Mucosa of gallbladder (tissue), 1 donor: ENCODE data around the gene KMT2B. TPM values are rescaled to one million over a fixed set of nuclear protein-coding genes. Genes with fewer than 3 reads are reported as not detected.
"Not testable (repeated sequence)": the region's sequence is repeated elsewhere in the genome, so short reads cannot be mapped to it uniquely, and the experiment has no call there.

ENCODE experiments used
- DNase-seq: peaks from one replicate; pipeline ENCODE4 v3.0.0-alpha.2; 2020; ENCODE audit warnings: low spot score
- total RNA-seq: library from RNA; stranded (reverse); gene quantifications from one replicate; pipeline ENCODE4 v1.2.1, GENCODE V29; 2021
- donor health status: DM: no; HTN: no; CAD: no.

Gene KMT2B
- total RNA-seq, 1 donor from 2014 or later = 45.1 TPM

- DNase-seq = peak; percentile 65
These were observed 38.8 kb downstream of the KMT2B start, which contains the start of gene HSPB6 for GRCh38 chr19:35756377-35757230. HSPB6 (minus strand) TSS chr19:35757029; CDS start chr19:35757008, 21 bp downstream.

- DNase-seq = peak; percentile 91
These were observed 39.5 kb downstream of the KMT2B start for GRCh38 chr19:35757231-35757748.

- peak; percentile 99 for DNase-seq
These were observed 40.2 kb downstream of the KMT2B start, which contains the start of gene PROSER3 for GRCh38 chr19:35757749-35758608. PROSER3 (plus strand) TSS chr19:35758176; CDS start chr19:35758216, 40 bp downstream.

- DNase-seq = no peak
These were observed 41.9 kb downstream of the KMT2B start for GRCh38 chr19:35759697-35760096.

GRCh38 chr19:35760711-35761349 is 43.0 kb downstream of the KMT2B start:
- DNase-seq = no peak

GRCh38 chr19:35764432-35765315 is 46.9 kb downstream of the KMT2B start:
- no peak for DNase-seq

- DNase-seq = no peak
These were observed 48.8 kb downstream of the KMT2B start for GRCh38 chr19:35766571-35767104.

- DNase-seq = no peak
These were observed 49.7 kb downstream of the KMT2B start for GRCh38 chr19:35767288-35768081.

GRCh38 chr19:35768082-35768421 is 50.2 kb downstream of the KMT2B start:
- no peak for DNase-seq

GRCh38 chr19:35772362-35772761 is 54.6 kb downstream of the KMT2B start:
- not testable (repeated sequence) for DNase-seq

GRCh38 chr19:35773020-35773806 is 55.4 kb downstream of the KMT2B start:
- no peak for DNase-seq

GRCh38 chr19:35774274-35775045 is 56.7 kb downstream of the KMT2B start:
- DNase-seq = no peak

GRCh38 chr19:35775046-35775297 is 57.2 kb downstream of the KMT2B start:
- no peak for DNase-seq

- DNase-seq = peak; percentile 99
These were observed 57.7 kb downstream of the KMT2B start, which contains the start of gene ARHGAP33 for GRCh38 chr19:35775298-35776101. ARHGAP33 (plus strand) TSS chr19:35775564; CDS start chr19:35775659, 95 bp downstream.

GRCh38 chr19:35776102-35776788 is 58.4 kb downstream of the KMT2B start:
- DNase-seq = no peak

- DNase-seq = no peak
These were observed 59.5 kb downstream of the KMT2B start for GRCh38 chr19:35777086-35777841.
